Measurements from ENCODE around the gene LCLAT1. TPM values are rescaled to one million over a fixed set of nuclear protein-coding genes. Genes with fewer than 3 reads are reported as not detected.

LCLAT1 gene
- total RNA-seq, 1 donor from 2014 or later = 29.0 TPM

DNA sequence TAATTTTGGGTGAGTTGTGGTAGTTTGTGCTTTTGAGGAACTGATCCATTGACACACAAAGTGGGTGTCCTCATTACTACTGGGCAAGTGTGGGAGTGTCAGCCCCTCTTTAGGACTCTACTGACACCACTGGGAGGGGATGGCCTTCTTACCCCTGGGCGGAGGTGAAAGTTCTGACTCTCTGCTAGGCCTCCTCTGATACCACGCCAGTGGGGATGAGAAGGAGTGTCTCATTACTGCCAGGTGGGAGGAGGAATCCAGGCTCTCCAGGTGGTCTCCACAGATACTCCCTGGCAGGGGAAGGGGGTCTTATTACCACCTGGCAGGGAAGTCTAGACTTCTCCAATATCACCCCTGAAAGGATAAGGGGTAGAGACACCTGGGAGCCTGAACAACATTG is 9.1 kb downstream of the LCLAT1 start:
- no peak for DNase-seq (ENCODE audit: extremely low spot score, unreplicated experiment)
- H3K4me3 Mint-ChIP-seq = no peak overlapping the region
- TF ChIP-seq, protein P1, sequence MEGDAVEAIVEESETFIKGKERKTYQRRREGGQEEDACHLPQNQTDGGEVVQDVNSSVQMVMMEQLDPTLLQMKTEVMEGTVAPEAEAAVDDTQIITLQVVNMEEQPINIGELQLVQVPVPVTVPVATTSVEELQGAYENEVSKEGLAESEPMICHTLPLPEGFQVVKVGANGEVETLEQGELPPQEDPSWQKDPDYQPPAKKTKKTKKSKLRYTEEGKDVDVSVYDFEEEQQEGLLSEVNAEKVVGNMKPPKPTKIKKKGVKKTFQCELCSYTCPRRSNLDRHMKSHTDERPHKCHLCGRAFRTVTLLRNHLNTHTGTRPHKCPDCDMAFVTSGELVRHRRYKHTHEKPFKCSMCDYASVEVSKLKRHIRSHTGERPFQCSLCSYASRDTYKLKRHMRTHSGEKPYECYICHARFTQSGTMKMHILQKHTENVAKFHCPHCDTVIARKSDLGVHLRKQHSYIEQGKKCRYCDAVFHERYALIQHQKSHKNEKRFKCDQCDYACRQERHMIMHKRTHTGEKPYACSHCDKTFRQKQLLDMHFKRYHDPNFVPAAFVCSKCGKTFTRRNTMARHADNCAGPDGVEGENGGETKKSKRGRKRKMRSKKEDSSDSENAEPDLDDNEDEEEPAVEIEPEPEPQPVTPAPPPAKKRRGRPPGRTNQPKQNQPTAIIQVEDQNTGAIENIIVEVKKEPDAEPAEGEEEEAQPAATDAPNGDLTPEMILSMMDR (conservative IDR thresholded peaks at IDR 0.05) = no peak
- H3K27ac Mint-ChIP-seq = no peak overlapping the region
- peaks cover 3% of the 10 kb centered on the region for H3K36me3 Mint-ChIP-seq
- H3K4me1 Mint-ChIP-seq (ENCODE audit: unreplicated experiment) = peaks cover 21% of the 10 kb centered on the region
- peaks cover 6% of the 10 kb centered on the region for H3K9me3 Mint-ChIP-seq
- H3K27me3 Mint-ChIP-seq = no peaks in the 10 kb centered on the region

DNA sequence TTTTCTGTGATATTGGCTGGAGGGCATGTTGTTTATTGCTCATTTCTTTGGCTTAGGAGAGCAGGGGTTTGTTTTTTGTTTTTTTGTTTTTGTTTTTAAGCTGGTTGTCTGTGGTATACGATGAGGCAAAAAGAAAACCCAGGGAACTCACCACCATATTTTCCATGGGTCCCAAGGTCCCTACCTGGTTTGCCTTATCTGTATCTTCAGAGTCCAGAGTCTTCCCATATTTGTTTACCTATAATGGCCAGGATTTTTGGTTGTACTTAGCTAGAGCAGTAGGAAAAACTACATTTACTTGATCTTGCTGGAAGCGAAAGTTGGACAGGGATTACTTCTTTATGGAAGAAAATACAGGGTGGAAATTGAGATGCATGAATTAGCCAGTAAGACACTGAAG is 9.5 kb downstream of the LCLAT1 start:
- Mint-ChIP-seq H3K27ac (no peak overlapping the region), H3K4me1 (ENCODE audit: unreplicated experiment) (peaks cover 21% of the 10 kb centered on the region)
- TF ChIP-seq, protein P1 (conservative IDR thresholded peaks at IDR 0.05) = no peak

DNA sequence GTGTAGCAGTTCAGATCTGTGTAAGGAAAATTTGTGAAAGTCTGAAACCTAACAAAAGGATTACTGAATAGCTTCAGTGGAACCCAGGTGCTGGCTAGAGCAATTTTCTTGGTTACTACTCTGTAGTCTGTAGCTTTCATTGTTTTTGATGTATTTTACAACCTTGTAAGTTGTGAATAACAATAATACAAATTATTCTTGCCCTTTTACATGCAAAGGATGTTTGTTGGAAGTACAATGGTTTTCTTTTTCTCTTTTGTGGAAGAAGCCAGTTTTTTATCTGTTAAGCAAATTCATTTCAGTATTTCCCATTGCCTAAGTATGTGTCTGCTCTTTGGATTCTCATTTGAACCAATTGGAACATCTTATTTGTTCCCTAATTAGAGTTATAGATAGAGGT is 10.2 kb downstream of the LCLAT1 start:
- H3K9me3 Mint-ChIP-seq = peaks cover 6% of the 10 kb centered on the region
- peaks cover 21% of the 10 kb centered on the region for H3K4me1 Mint-ChIP-seq (ENCODE audit: unreplicated experiment)
- peaks cover 5% of the 10 kb centered on the region for H3K36me3 Mint-ChIP-seq
- no peaks in the 10 kb centered on the region for H3K27me3 Mint-ChIP-seq
- TF ChIP-seq, protein P1 (conservative IDR thresholded peaks at IDR 0.05) = no peak
- DNase-seq (ENCODE audit: extremely low spot score, unreplicated experiment) = no peak
- no peak overlapping the region for H3K4me3 Mint-ChIP-seq
- H3K27ac Mint-ChIP-seq = no peak overlapping the region

More for the DNA sequence above, 9.5 kb downstream of the LCLAT1 start:
- Mint-ChIP-seq H3K27me3 (no peaks in the 10 kb centered on the region), H3K4me3 (no peak overlapping the region), H3K9me3 (peaks cover 6% of the 10 kb centered on the region), H3K36me3 (peaks cover 5% of the 10 kb centered on the region)
- DNase-seq (ENCODE audit: extremely low spot score, unreplicated experiment) = no peak

DNA sequence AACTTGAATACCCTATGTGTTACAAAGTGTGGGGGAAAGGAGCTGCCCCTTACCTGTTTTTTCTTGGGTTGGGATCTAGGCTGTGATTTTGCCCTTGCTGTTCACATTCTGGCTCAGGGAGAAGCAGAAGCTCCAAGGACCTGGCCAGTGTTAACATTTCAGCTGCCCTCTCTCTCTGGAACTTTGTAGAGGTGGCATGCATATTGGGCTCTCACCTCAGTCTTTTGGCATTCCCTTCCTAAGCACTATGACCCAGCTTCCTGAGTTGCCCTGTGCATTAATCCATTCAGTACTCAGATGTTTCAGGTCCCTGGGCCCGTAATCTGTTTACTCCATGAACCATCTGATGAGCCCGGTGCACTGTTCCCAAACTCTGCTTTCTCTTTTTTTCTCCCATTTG is 12.1 kb downstream of the LCLAT1 start:
- TF ChIP-seq, protein P1 (conservative IDR thresholded peaks at IDR 0.05) = no peak
- Mint-ChIP-seq H3K27me3 (no peaks in the 10 kb centered on the region), H3K36me3 (peaks cover 5% of the 10 kb centered on the region), H3K4me3 (no peak overlapping the region), H3K4me1 (ENCODE audit: unreplicated experiment) (peaks cover 7% of the 10 kb centered on the region), H3K27ac (no peak overlapping the region), H3K9me3 (peaks cover 6% of the 10 kb centered on the region)
- DNase-seq (ENCODE audit: extremely low spot score, unreplicated experiment) = no peak

DNA sequence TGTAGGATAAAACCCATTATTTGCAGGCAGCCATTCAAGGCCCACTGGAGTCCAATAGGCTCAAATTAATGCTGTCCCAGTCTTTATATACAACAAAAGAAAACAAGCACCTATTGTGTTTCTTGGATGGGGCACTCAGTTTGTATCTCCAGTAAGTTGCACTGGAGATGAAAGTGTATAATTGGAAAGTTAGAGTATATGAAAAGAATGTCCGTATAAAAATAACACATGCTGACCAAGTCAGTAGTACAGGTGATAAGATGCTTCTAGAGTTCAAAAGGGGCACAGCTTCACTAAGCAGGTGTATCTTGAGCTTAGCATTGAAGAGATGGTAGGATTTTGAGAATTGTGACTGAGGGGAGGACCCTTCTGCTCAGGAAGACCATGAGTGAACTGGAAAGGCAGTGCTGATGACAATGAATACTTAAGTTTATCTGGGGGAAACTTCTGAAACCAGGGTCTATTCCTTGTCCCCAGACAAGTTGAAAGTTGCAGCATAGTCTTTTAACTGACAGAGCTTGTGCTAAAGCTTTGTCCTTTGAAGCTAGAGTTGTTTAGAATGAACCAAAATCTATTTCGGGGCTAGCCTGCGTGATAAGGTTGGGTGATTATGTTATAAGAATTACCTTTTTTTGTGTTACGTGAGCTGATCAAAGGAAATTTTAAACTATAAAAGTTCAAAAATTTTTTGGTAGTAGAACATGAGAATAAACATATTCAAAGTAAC is 15.2 kb downstream of the LCLAT1 start:
- Mint-ChIP-seq H3K36me3 (peaks cover 5% of the 10 kb centered on the region), H3K27ac (no peak overlapping the region), H3K9me3 (peaks cover 6% of the 10 kb centered on the region), H3K4me1 (ENCODE audit: unreplicated experiment) (no peaks in the 10 kb centered on the region), H3K4me3 (no peak overlapping the region), H3K27me3 (no peaks in the 10 kb centered on the region)
- TF ChIP-seq, protein P1 (conservative IDR thresholded peaks at IDR 0.05) = no peak
- DNase-seq (ENCODE audit: extremely low spot score, unreplicated experiment) = no peak

Data from type B pancreatic cell (in vitro differentiated cells).